Activated CD4-positive, alpha-beta T cell treated with anti-CD3 and anti-CD28 coated beads, Interleukin-2, Interleukin-6, amounts not matched to agents 100 ng/mL and 50 ng/mL, durations not matched to agents 16 hours and 8 hours (primary cell): ENCODE data around the gene CANT1.
A peak's percentile ranks its signal among the peaks of the same experiment; 100 is the strongest.

Source experiments
- DNase-seq: peaks from one replicate; pipeline ENCODE4 v3.0.0-alpha.2; 2020

CANT1 gene

DNA sequence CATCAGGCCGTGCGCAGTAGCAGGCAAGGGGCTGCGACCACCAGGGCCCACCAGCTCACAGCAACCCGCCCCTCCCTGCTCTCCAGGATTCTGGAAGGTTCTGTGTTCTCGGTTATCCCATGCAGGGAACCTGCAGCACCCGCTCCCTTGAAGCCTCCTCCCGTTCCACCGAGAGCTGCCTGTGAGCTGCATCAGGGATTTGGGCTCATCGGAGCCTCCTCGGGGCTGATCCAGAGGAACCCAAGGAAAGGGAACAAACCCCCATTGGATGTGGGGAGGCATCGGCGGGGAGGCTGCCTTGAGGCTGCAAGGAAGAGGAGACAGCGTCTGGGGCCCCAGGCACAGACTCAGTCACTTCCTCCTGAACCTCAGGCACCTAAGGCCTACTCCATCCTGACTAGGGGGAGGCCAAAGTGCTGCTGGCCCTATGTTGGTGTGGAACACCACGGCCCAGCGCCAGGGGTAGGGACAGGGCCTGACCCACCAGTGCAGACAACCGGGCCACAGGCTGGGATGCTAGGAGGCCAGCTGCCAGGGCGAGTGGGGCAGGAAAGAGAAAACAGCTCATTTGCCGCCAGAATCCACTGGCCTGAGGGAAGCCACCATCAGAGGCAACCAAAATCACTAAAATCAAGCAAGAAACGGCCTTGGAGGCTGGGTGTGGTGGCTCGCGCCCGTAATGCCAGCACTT, 15.4 kb downstream of the CANT1 start:
- DNase-seq, result no peak

DNA sequence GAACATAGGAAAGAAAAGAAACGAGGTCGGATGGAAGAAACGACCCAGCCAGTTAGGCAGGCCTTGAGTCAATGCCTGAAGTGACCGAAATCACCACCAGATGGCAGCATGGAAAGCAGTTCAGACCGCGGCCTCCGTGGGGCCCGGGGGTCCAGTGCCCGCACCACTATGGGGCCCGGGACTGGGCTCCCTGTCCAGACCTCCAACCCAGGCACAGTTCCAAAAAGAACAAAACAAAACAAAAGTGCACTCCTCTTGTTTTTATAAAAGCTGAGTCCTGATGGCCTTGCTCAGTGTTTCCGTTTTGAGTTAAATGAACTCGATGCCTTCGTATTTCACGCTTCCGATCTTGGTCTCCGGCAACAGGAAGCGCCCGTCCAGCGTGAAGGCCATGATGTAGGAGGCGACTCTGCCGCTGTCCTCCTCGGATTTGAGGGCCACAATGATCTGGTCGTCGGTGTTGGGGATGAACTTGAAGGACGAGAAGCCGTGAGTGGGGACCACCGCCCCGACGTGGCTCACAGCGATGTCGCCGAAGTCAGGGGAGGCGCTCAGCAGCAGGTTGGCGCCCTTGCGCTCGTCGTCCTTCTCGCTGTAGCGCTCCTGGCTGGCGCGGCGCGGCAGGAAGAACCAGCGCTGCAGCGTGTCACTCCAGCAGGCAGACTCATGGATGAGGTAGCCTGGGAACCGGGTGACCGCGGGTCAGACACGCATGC, 16.2 kb downstream of the CANT1 start:
- peak; percentile 58 for DNase-seq

DNA sequence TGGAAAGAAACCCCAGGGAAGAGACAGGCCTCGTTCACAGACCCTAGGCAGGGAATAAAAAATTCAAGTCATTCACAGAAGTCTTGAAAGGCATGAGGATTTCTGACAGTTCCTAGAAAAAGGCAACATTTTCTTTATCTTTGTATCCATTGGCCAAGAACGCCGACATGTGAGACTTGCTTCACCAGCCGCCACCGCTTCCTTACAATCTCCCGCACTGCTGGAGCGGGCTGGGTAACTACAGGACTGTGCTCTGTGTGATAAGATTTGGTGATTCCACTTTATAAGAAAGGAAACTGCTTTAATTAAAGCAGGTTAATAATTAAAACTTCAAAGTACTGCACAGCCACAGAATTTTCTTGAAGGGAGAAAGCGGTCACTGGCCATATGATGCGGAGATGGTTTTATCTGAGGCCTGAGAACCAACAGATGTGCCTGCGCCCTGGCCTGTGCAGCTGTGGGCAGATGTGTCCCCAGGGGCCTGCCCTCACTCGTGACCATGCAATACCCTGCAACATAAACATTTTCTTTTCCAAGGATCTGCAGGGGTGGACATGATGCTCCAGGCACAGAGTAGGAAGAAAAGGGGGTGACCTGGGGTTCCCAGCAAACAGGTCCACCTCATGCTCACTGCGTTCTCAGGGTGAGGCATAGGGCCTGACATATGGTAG, 16.9 kb downstream of the CANT1 start:
- no peak for DNase-seq

DNA sequence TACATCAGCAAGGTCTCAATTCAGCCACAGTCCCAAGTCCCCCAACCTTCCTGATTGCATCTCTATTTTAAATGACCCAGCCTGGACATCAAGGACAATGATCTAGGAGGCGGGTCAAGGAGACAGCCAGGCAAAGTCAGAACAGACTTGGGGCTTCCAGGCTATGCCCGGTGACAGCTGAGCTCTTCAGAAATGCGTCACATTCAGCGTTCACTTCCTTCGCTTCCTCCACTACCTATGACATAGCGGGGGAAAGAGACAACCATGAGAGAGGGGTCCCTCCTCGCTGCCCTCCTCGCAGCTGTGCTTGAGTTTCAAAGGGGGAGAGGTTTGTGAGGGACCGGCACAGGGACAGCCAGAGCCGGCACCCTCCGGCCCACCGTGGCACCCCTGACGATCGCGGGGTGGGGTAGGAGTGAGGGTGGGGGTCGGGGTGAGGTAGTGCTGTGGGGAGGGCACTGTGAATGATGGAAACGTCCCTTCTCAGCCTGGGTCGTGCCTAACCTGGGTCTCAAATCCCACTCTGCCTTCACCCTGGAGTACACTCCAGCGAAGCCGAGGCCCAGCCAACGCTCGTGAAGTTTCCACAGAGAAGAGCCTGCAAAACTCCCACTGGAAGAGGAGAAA, 17.5 kb downstream of the CANT1 start:
- no peak for DNase-seq

DNA sequence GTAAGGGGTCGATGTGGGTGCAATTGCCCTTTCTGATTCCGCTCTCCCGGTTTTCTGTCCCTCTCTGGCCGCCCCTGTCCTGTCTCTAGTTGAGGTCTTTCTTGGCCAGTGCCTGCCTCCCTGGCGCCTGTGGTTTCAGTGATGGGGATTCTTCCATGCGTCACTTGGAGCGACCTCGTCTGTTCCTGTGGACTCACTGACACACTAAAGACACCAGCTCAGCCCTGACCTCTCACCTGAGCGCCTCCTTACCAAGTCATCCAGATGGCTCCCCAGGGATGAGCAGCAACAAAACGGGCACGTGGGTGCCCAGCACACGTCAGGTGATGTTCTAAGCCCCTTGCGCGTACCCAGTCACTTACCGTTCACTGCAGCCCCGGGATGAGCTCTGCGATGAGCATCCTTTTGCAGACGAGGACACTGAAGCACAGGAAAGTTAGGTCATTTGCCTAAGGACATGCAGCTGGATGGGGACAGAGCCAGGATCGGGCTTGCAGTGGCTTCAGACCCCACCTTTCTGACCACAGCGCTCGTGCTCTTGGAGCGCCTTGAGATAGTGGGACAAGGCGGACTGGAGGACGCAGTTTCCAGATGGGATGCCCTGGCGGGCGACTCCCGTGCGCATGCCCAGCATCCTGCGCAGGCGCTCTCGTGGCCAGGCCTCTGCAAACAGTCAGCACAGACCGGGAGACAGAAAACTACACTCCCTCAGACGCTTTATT, 18.4 kb downstream of the CANT1 start:
- no peak for DNase-seq

DNA sequence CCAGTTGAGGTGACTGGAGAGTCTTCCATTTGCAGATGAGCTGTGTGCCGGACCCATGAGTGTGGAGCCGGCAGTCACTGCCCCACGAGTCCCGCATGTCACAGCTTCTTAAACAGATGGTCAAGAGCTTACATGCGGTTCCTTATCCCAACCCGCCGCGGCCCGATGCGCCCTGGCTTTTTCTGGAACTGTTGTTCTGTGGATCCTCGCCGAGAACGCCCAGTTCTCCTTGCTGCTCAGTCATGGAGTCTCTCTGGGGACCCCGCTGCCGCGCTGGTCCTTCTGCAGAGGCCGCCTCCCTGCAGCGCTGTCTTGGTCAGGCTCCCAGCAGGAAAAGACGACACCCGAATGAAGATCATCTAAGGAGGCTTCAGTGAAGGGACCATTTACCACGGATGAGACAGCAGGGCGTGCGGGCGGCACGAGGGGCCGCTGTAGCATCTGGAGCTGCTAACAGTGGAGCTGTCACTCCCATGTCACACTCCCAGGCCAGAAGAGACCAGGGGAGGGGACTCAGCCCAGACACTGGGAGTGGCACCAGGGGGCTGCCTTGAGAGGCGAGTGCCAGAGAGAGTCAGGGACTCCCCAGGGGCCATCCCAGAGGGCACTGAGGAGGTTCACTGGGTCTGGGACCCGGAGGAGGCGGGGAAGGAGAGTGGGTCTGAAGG, 19.1 kb downstream of the CANT1 start:
- no peak for DNase-seq

DNA sequence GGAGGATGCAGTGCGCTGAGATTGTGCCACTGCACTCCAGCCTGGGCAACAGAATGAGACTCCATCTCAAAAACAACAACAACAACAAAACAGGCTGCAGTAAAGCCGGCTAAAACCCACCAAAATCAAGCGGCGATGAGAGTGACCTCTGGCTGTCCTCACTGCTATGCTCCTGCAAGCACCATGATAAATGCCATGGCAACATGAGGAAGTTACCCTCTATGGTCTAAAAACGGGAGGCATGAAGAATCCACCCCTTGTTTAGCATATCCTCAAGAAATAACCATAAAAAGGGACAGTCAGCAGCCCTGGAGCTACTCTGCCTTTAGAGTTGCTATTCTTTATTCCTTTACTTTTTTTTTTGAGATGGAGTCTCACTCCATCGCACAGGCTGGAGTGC, 21.4 kb downstream of the CANT1 start:
- no peak for DNase-seq

DNA sequence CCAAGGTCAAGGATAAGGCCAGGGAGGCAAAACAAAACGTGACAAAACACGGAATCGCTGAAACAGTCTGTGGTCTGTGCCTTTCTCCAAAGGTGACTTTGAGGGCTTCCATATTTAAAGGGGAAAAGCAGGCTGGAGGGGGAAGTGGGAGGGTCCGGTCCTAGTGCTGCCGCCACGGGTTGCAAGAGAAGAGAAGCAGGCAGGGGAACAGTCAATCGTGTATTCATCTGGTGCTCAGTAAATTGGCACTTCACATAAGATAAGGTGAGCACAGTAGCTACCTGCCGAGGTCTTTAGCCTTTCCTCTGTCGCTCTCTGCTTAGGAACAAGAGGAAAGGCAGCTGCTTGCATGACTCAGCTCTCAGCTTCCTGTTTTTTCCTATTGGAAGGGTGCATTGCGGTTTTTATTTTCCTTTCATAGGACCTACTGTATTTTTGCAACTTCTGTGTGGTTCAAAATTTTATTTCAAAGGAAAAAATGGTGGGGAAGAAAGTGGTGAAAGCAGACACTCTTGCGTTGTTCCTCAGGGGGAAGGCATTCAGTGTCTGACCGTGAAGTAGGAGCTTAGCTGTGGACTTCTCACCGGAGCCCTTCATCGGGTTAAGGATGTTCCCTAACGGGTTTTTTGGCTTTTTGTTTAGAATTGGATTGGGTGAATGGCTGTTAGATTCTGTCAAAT, 22.8 kb downstream of the CANT1 start:
- DNase-seq, result no peak

DNA sequence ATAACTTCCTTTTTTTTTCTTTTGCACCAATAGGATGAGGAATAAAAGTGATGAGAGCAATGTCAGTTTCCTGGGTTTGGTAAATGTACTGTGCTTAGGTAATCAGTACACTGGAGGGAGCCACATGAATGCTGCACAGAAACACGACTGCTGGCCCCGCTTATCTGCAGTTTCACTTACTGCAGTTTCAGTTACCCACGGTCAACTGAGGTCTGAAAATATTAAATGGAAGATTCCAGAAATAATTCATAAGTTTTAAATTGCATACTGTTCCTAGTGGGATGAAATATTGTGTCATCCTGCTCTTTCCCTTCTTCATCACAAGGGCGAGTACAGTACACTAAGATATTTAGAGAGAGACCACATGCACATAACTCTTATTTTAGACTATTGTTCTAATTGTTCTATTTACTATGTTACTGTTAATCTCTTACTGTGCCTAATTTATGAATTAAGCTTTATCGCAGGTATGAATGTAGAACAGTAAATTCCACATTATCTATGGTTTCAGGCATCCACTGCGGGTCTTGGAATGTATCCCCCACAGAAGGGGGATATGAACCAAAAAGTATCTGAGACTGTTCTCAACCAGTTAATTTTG, 23.4 kb downstream of the CANT1 start:
- DNase-seq, result peak; percentile 18

DNA sequence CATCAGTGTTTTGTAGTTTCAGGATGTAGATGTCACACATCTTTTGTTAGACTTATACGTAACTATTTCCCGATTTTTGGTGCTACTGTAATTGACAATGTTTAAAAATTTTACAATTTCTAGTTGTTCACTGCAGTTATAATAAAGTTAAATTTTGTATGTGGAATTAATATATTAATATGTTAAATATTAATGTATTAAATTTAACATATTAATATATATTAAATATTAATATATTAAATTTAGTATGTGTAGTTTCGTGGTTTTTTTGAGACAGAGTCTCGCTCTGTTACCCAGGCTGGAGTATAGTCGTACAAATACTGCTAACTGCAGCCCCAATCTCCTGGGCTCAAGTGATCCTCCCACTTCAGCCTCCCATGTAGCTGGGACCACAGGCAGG, 24.2 kb downstream of the CANT1 start:
- no peak for DNase-seq

DNA sequence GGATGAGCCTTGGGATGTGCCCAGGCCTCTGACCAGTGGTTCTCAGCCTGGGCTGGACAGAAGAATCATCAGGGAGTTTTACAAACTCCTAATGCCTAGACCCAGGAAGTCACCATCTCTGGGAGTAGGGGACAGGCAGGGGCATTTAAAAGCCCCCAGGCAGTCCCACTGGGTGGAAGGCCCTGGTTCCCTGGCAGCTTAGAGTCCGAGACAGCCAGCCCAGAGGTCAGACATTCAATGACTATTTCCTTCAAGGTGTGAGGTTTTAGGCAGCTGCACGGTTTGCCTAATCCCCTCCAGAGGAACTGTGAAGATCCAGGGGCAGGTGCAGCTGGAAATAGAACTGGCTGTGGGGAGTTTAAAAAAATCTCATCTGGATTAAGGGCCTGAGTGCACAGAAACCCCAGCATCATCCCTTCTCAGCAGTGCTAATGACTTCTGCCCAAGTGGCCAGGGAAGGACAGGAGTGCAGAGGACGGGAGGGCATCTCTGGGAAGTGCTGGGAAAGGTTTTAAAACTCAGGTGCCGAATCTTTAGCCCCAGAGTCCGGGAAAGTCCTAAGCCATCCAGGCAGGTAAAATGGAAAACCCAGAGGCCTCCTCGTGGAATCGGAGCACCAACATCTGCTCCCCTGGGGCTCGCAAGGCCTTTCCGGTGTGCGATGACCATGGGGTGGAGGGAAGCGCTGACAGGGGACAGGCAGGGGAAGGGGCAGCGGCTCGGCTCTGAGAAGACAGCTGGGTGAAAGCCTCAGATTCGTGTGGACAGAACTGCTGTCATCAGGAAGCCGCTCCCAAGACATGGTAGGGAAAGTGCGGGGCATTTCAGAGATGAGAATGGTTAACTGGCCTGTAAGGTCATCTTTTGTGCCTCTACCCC, 28.3 kb downstream of the CANT1 start:
- DNase-seq, result no peak

DNA sequence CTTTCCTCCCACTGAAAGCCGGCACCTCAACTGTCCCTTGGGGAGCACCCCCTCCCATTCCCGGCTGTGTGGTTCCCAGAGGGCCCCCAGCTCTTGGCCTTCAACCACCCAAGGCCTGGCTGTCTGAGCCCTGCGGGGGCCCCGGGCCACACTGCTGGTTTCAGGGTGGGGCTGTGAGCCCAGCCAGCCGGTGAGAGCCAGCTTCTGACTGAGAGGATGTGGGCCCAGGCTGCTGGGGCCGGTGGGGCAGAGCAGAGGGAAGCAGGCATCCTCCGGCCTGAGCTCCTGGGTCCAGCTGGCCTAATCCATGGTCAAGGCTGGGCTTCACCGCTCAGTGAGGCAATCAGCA, 29.0 kb downstream of the CANT1 start:
- no peak for DNase-seq

DNA sequence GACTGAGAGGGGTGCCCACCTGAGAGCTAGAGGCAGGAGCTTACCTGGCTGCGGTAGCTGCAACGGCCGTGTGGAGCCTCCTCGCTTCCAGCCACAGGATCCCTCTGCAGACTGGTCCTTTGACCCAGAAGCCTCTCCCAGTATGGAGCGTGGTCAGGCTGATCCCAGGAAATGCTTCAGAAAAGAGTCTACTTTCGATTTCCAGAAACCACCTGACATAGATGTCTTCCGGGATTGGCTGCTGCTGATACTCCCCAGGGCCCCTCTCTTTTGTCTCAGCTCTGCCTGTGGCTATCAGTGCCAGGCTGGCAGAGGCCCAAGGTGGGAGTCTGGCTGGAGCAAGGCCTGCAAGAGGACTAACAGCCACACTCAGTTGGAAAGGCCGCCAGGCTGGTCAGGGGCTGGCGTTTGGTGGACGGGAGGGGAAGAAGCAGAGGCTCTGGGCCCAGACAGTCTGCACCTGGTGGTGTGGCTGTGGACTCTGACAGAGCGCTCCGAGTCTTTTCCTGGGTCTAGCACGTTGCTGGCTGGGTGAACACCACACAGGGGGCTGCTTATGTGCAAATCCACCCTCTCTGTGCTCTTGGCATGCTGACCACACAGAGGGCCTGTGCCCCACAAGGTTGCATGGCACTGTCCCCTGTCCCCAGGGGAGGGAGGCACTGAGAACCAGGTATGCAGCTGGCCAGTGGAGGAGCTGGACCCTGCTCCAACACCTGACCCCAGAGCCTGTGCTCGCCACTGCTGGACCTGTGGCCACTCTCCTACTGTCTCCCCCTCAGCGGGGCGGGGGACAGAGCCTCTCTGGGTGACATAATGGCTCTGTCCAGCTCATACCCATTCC, 29.6 kb downstream of the CANT1 start, which contains the start of gene LGALS3BP:
Gene LGALS3BP, minus strand, starts transcription at position 144 of the 844 bp plus-strand sequence. CDS start 2,732 bp downstream, outside the sequence.
- DNase-seq, result peak; percentile 37

DNA sequence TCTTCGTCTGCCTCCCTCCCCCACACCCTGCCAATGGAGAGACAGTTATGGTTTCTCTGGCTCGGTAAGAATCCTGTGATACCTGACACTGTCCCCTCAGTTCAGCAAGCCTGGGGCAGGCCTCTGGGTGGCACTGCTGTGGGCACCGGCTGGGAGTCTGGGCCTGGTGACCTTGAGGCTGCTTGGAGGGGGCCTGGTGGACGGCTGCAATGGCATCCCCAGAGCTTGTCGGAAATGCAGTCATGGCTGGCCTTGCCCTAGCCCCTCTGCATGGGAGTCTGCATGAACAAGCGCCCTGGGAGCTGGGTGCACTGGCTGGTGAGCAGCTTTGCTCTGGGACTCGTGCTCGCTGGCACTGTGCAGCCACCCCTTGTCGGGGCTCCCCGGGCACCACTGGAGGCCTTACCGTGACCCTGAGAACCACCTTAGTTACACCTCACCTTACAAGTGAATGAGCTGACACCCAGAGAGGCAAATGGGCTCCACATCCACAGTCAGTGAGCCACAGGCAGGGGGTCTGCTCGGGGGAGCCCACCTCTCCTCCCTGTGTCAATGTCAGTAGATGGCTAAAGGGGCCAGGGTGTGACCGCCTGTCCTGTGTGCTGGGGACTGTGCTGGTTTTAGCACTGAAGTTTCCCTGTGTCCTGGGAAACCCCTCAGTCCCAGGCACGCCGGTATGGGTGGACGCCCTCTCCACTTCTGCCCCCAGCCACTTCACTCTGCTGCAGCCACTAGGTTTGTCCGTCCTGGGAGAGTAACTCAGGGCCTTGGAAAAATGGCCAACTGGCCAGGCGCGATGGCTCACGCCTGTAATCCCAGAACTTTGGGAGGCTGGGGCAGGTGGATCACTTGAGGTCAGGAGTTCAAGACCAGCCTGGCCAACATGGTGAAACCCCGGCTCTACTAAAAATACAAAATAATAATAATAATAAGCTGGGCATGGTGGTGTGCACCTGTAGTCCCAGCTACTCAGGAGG, 31.3 kb downstream of the CANT1 start:
- no peak for DNase-seq

DNA sequence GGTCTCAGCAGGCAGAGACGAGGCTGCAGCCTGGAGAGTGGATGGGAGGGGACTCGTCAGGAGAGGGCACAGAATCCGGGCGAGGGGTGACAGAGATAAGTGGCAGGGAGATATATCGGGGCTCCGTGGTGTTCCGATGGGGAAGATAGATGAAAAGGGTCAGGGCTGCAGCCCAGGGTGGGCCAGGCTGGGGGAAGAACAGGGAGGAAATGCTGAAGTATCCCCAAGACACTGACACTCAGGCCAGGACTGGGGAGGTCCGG, 32.0 kb downstream of the CANT1 start:
- DNase-seq, result no peak

DNA sequence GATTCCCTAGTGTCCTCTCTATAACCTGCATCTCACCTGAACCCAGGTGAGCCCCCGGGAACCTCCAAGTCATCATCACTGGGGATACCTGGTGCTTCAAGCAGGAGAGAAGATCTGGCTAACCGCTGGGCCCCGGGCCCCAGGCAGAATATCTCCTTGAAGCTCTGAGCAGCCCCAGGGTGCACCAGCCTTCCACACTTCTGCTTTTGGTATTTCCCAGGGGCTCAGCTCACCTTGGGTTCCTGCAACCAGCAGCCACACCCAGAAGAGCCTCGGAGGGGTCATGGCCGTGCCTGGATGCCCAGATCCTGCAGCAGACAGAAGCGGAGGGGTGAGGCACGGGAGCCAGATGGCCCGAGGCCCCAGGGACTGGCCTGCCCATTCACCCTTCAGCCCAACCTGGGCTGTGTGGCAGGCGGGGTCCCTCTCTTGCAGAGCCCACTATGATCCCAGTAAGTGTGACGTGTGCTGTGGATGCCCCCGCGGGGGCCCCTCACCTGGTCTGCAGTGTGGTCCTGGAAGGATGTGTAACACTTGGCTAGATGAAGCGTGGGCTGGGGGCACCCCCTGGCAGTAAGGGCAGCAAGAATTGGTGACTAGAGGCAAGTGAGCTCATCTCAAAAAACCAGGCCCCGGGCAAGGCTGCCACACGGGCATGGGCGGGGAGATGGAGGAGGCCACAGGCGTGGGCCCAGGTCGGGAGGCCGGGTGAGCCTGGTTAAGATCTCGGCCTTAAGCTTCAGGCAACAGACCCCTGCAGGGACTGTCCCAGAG, 32.5 kb downstream of the CANT1 start:
- DNase-seq, result no peak
